HFF-Myc (cell line): ENCODE results near the gene RARRES2.

Experiments
- DNase-seq: peaks from one replicate; pipeline ENCODE4 v3.0.0-alpha.2; 2011; ENCODE audit warnings: low read depth; ENCODE audit errors: extremely low read depth
- H3K4me3 ChIP-seq: replicated peaks from 2 replicates; pipeline ENCODE4 v1.5.1; 2011; ENCODE audit warnings: low read depth, mild to moderate bottlenecking, control low read depth, low read length
- TF ChIP-seq, protein P1 (sequence below): IDR thresholded peaks from 2 replicates; pipeline ENCODE4 v1.5.1; 2012; ENCODE audit warnings: mild to moderate bottlenecking, low read depth, low read length, control low read depth; ENCODE audit errors: missing control alignments

RARRES2 gene

DNA sequence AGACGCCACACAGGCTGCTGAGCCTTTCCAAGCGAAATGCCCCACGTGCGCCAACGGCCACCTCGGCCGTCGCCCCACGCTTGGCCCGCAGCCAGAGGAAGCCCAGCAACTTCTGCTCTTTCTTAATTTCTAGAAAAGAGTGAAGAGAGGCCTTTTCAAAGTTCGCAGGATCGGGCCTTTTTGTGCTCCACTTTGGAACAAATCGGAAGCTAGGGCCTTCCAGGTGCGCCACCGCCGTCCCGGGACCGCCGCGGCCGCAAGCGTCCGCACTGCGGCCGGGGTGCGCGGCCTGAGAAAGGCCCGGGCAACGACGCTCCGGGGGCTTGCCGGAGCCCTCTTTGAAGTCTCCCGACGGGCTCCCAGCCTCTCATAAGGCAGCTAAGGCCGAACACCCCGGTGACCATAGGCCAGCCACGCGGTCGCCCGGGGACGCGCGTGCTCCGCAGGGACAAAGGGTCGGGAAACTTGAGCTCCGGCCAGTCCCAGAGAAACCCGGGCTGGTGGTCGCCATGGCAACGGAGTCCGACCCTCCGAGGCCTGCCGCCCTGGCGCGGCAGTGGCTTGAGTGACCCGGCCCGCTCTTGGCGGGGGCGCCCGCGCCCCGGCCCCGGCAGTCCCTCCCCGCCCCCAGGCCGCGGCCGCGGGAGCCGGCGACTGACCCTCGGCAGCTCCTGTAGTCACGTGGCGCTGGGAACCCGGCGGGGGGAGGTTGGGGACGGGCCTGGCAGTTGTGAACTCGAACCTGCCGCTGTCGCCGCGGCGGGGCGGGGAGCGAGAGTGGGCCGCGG lies 26.9 kb upstream of the RARRES2 start, which contains the start of gene REPIN1:
Gene REPIN1 (plus strand): TSS at position 727 of the 788 bp plus-strand sequence. CDS start 890 bp downstream, outside the sequence.
- DNase-seq = no peak
- TF ChIP-seq, protein P1, sequence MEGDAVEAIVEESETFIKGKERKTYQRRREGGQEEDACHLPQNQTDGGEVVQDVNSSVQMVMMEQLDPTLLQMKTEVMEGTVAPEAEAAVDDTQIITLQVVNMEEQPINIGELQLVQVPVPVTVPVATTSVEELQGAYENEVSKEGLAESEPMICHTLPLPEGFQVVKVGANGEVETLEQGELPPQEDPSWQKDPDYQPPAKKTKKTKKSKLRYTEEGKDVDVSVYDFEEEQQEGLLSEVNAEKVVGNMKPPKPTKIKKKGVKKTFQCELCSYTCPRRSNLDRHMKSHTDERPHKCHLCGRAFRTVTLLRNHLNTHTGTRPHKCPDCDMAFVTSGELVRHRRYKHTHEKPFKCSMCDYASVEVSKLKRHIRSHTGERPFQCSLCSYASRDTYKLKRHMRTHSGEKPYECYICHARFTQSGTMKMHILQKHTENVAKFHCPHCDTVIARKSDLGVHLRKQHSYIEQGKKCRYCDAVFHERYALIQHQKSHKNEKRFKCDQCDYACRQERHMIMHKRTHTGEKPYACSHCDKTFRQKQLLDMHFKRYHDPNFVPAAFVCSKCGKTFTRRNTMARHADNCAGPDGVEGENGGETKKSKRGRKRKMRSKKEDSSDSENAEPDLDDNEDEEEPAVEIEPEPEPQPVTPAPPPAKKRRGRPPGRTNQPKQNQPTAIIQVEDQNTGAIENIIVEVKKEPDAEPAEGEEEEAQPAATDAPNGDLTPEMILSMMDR = no peak
- peak within 1 kb of the TSS; percentile 81 for H3K4me3 ChIP-seq

DNA sequence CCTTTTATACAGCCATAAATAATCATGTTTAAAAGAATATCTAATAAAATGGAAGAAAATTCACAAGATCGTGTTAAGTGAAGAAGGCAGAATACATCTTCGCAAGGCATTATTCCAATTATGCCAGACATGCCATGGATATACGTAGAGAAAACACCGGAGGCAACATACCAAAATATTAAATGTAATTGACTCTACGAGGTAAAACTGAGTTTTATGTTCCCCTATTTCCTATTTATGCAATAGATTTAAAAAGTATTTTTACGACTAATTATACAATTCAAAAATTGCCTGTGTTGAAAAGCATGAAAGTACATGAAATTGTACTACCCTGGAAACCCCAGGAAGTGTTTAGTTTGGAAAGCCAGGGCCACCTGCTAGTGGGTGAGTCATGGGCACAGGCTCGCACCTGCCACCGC lies 26.3 kb upstream of the RARRES2 start:
- H3K4me3 ChIP-seq = peak overlapping the region; percentile 81
- DNase-seq = no peak
- TF ChIP-seq, protein P1 = no peak

DNA sequence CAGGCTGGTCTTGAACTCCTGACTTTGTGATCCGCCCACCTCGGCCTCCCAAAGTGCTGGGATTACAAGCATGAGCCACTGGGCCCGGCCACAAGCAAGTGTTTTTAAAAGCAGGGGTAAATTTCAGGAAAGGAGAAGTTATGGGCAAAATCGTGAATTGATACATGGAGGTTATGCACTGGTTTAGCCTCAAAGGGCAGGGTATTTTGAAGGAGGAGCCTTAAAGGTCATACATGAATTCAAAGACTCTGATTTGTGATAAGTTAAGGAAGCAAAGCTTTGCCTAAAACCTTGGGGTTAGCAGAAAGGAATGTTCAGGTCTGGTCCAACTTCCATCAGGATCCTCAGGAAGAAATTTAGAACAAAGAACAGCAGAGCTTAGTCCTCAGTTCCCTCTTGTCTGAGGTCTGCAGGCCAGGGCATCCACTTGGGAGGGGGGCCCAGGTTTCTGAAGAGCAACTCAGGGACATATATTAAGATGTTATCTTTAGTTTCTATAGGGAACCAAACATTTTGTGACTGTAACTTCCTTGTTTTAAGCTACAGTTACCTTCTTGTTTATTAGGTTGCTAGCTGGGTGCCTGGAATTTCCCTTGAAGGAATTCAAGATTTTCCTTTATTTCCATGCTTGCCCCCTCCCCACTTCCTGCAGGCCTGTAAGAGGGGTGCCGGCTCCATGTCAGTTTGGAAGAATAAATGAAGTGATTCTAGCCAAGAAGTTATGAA lies 24.4 kb upstream of the RARRES2 start:
- no peak for DNase-seq
- TF ChIP-seq, protein P1 = no peak
- no peak overlapping the region for H3K4me3 ChIP-seq

DNA sequence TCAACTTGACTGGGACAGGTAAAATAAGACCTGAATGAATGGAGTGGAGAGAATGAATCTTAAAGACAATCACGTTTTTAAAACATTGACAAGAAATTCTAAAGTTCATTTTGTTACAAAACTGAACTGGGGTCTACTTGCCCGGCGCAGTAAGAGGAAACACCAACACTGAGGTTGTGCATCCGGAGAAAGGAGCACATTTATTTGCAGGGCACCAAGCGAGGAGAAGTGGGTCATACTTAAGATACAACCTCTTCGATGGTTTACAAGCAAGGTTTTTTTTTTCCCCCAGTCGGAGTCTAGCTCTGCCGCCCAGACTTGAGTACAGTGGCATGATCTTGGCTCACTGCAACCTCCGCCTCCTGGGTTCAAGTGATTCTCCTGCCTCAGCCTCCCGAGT lies 23.8 kb upstream of the RARRES2 start:
- H3K4me3 ChIP-seq = no peak overlapping the region
- TF ChIP-seq, protein P1 = no peak
- DNase-seq = no peak

DNA sequence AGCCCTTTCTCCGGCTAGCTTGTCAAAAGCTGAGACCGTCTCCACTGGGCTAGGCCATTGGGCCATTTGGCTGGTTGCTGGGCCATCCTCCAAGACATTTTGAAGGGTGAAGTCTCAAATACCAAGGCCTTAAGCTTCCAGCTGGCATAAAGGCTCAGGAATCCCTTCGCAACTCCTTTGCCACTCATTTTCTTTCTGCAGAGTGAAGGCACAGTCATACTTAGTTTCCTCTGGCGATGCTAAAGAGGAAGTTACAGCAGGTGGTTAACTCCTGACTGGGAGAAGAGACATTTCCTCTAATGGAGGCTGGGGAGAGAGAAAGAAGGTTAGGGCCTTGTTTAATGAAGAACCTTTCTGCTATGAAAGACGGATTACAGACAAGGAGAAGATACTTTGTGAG lies 22.4 kb upstream of the RARRES2 start:
- H3K4me3 ChIP-seq = no peak overlapping the region
- TF ChIP-seq, protein P1 = no peak
- DNase-seq = no peak

DNA sequence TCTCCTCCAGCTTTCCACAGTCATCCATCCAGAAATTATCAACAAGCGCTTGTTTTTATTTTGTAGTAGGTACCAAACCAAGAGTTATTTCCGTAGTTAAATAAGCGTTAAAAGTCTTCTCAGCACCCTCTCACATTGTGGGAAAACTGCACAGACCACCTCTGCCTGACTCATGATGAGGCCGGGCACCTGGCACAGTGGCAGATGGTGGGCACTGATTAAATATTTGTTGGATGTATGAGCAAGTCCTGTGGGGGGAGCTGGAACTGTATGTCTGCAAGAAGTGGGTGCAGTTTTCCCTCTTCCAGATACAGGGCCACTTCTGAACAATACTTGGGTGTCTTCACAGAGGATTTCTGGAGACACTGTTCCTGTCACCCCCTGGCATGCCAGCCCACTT lies 21.9 kb upstream of the RARRES2 start:
- DNase-seq = no peak
- no peak overlapping the region for H3K4me3 ChIP-seq
- TF ChIP-seq, protein P1 = no peak
